ENCODE data around the gene ANKRD11.

DNA sequence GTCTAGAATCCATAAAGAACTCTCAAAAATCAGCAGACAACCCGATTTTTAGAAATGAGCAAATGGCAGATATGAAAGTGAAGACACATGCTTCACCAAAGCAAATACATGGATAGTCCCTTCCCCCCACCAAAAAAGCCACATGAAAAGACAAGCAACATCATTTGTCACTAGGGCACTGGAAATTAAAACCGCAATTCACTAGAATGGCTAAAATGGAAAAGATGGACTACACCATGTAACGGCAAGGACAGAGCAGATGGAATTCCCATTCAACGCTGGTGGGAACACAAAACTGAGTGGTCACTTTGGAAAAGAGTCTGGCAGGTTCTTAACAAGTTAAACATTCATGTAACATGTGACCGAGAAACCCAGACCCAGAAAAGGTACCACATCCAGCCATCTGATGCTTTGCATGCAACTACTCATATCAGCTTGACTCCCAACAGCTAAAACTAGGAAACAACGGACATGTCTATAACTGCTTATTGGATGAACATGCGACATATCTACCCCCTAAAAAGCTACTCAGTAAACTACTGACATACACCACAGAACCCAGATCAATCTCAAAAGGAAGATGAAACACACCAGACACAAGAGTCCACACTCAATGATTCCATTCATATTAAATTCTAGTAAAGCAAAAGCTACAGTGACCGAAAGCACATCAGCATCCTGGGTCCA lies 140.3 kb downstream of the ANKRD11 start:
- TF ChIP-seq POLR2A (IDR thresholded peaks at IDR 0.05; ENCODE audit: low read length) (no peak), GATA1 (IDR thresholded peaks at IDR 0.05; ENCODE audit: low read depth, low read length) (no peak)
